Activated naive CD4-positive, alpha-beta T cell treated with anti-CD3 and anti-CD28 coated beads, Interleukin-2, amount 10 ng/mL, durations not matched to agents 7 days and 5 days (primary cell): ENCODE data around the gene ASTN1.

ENCODE experiments used
- CTCF ChIA-PET: fragments of 350-600 bp; sonication (Branson Sonifier 250); formaldehyde crosslinking; loops from one replicate; lab custom pipeline; 2021; ENCODE audit warnings: antibody characterized with exemption; lab: Charles Lee
- DNase-seq: peaks from one replicate; pipeline ENCODE4 v3.0.0-alpha.2; 2020
- H3K27ac Mint-ChIP-seq: one replicate; pipeline ENCODE4 v1.8.0; 2021; ENCODE audit warnings: mild to moderate bottlenecking, moderate library complexity, mixed read lengths
- H3K27me3 Mint-ChIP-seq: one replicate; pipeline ENCODE4 v1.8.0; 2021; ENCODE audit warnings: mild to moderate bottlenecking, mixed read lengths
- H3K36me3 Mint-ChIP-seq: one replicate; pipeline ENCODE4 v1.8.0; 2021; ENCODE audit warnings: mixed read lengths
- H3K4me1 Mint-ChIP-seq: one replicate; pipeline ENCODE4 v1.8.0; 2021; ENCODE audit warnings: mixed read lengths
- H3K4me3 Mint-ChIP-seq: one replicate; pipeline ENCODE4 v1.8.0; 2021; ENCODE audit warnings: mild to moderate bottlenecking, moderate library complexity, mixed read lengths
- H3K9me3 Mint-ChIP-seq: one replicate; pipeline ENCODE4 v1.8.0; 2021; ENCODE audit warnings: mixed read lengths

ASTN1 gene

DNA sequence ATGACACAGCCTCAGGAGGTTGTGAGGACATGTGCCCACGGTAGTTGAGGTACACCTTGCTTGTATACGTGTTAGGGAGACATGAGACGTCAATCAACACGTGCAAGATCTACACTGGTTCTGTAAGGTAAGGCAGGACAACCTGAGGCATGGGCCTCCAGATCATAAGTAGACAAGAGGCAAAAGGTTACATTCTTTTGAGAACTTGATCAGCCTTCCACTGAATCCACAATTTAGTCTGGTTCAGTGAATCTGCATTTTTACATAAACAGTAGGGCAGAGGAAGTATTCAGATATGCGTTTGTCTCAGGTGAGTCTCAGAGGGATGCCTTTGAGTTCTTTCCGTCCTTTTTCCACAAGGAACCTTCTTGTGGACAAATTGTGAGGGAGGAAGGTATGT is 348.9 kb downstream of the ASTN1 start:
- Mint-ChIP-seq H3K27me3 (no peaks in the 10 kb centered on the region), H3K27ac (no peak overlapping the region), H3K36me3 (no peaks in the 10 kb centered on the region), H3K4me3 (no peak overlapping the region), H3K4me1 (no peaks in the 10 kb centered on the region), H3K9me3 (no peaks in the 10 kb centered on the region)
- no peak for DNase-seq
- CTCF ChIA-PET: interaction anchor here (0.6 kb wide), 1 partner anchor 1107 kb away, joined by 3 read pairs; no protein-coding TSS in a partner anchor

DNA sequence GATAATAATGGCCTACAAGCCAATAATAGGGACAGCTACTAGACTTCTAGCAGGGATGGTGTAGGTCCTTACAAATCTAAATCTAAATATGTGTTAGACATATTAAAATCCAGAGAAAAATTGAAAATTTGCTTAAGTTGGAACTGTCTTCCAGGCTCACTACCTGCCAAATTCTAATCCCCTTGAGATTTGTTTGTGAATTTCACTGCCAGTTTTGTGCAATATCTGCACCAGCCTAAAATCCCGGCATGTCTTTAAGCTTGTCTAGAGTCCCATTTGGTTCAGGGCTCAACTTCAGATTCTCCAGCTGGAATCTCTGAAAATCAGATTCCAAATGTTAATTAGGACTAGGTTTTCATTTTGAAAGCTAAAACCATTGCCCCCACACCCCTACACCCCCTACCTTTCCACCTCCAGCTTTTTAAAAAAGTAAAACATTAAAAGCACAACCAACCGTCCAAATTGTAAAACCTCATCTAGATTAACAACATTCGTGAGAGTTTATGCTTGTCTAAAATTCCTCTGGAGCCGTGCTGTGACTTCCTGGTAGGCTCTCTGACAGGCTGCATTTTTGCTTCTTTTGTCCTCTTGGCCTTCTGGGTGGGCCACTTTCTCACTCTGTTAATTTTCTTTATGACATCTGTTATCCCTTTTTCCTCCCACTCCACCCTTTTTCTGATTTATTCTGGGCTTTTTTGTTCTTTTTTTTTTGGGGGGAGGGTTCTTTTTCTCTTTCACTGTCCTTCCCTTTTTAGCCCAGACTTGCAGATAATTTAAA is 352.8 kb downstream of the ASTN1 start:
- CTCF ChIA-PET: no interaction called here
- Mint-ChIP-seq H3K4me1 (no peaks in the 10 kb centered on the region), H3K27me3 (no peaks in the 10 kb centered on the region), H3K4me3 (no peak overlapping the region), H3K36me3 (no peaks in the 10 kb centered on the region), H3K27ac (no peak overlapping the region), H3K9me3 (no peaks in the 10 kb centered on the region)
- no peak for DNase-seq

DNA sequence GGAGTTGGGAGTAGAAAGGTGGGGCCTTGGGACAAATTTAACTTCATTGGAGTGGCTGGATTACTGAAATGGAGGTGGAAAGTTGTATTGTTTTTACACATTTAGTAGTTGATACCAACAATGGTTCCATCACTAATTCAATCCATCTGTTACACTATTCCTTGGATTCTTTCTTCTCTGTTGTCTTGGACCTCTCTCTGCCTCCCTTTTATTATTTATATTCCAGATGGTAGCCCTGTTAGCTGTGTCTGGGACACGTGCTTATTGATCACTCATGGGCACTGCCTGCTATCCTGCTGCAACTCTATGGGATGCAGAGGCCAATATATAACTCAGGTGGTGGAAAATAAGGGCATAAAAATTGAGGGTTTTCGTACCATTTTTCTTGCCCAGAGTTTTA is 355.2 kb downstream of the ASTN1 start:
- Mint-ChIP-seq H3K4me3 (no peak overlapping the region), H3K4me1 (no peaks in the 10 kb centered on the region)
- CTCF ChIA-PET: no interaction called here

More for the DNA sequence above, 355.2 kb downstream of the ASTN1 start:
- DNase-seq: no peak
- no peaks in the 10 kb centered on the region for H3K27me3 Mint-ChIP-seq
- H3K36me3 Mint-ChIP-seq: no peaks in the 10 kb centered on the region
- H3K27ac Mint-ChIP-seq: no peak overlapping the region
- H3K9me3 Mint-ChIP-seq: no peaks in the 10 kb centered on the region
